Neuronal stem cell (in vitro differentiated cells): ENCODE results near the gene COL5A1.

Source experiments
- DNase-seq: peaks from one replicate; pipeline ENCODE4 v3.0.0-alpha.2; 2013; ENCODE audit warnings: low spot score
- H2AFZ ChIP-seq: one replicate; pipeline ENCODE4 v1.6.1; 2013; ENCODE audit warnings: mild to moderate bottlenecking, low read length, inconsistent platforms
- H2AK5ac ChIP-seq: 2 replicates; pipeline ENCODE4 v1.6.1; 2013; ENCODE audit warnings: low read depth, mild to moderate bottlenecking, inconsistent platforms, low read length, moderate library complexity, mixed read lengths
- H2BK120ac ChIP-seq: 2 replicates; pipeline ENCODE4 v1.6.1; 2013; ENCODE audit warnings: low read depth, mild to moderate bottlenecking, inconsistent platforms, low read length, moderate library complexity, mixed read lengths
- H2BK12ac ChIP-seq: one replicate; pipeline ENCODE4 v1.6.1; 2013; ENCODE audit warnings: low read length, inconsistent platforms
- H2BK15ac ChIP-seq: 2 replicates; pipeline ENCODE4 v1.6.1; 2013; ENCODE audit warnings: mild to moderate bottlenecking, low read length, inconsistent platforms, mixed read lengths
- H2BK5ac ChIP-seq: one replicate; pipeline ENCODE4 v1.6.1; 2013; ENCODE audit warnings: inconsistent platforms, mild to moderate bottlenecking, low read length, moderate library complexity
- H3K14ac ChIP-seq: one replicate; pipeline ENCODE4 v1.6.1; 2013; ENCODE audit warnings: low read length, inconsistent platforms
- H3K18ac ChIP-seq: 2 replicates; pipeline ENCODE4 v1.6.1; 2013; ENCODE audit warnings: low read length, inconsistent platforms
- H3K23ac ChIP-seq: 2 replicates; pipeline ENCODE4 v1.6.1; 2013; ENCODE audit warnings: low read depth, mild to moderate bottlenecking, mixed read lengths, low read length, inconsistent platforms; ENCODE audit not compliant: poor library complexity
- H3K27ac ChIP-seq: replicated peaks from 3 replicates; pipeline ENCODE4 v1.5.1; 2013; ENCODE audit warnings: low read length, inconsistent platforms
- H3K27me3 ChIP-seq, 3 experiments: 2 replicates each; pipeline ENCODE4 v1.6.1; 2013; ENCODE audit warnings: low read length in 3 of 3, mild to moderate bottlenecking in 2 of 3, inconsistent platforms in 1 of 3, low read depth in 1 of 3, mixed read lengths in 1 of 3, moderate library complexity in 1 of 3; ENCODE audit not compliant: control insufficient read depth in 3 of 3, insufficient read depth in 3 of 3
- H3K36me3 ChIP-seq, 2 donors: replicated peaks in 1 of 2; 2 replicates each; pipeline ENCODE4 v1.6.1; 2013; ENCODE audit warnings: low read length in 2 of 2; ENCODE audit not compliant: control insufficient read depth in 2 of 2, insufficient read depth in 2 of 2
- H3K4ac ChIP-seq: 2 replicates; pipeline ENCODE4 v1.6.1; 2013; ENCODE audit warnings: inconsistent platforms, mild to moderate bottlenecking, low read length, moderate library complexity
- H3K4me1 ChIP-seq, 2 donors: 1 replicate in 1 of 2; 2 replicates in 1 of 2; pipeline ENCODE4 v1.6.1; 2013; ENCODE audit warnings: low read length in 2 of 2, low read depth in 1 of 2; ENCODE audit not compliant: control insufficient read depth in 2 of 2, insufficient read depth in 1 of 2
- H3K4me2 ChIP-seq: one replicate; pipeline ENCODE4 v1.6.1; 2013; ENCODE audit warnings: mild to moderate bottlenecking, low read length, inconsistent platforms; ENCODE audit not compliant: insufficient read depth, poor library complexity, severe bottlenecking
- H3K4me3 ChIP-seq, 2 donors: 2 replicates each; pipeline ENCODE4 v1.5.1; 2013; ENCODE audit warnings: low read length in 2 of 2, mild to moderate bottlenecking in 2 of 2, inconsistent platforms in 1 of 2, moderate library complexity in 1 of 2
- H3K79me1 ChIP-seq: one replicate; pipeline ENCODE4 v1.6.1; 2013; ENCODE audit warnings: low read depth, mild to moderate bottlenecking, inconsistent platforms, low read length, moderate library complexity
- H3K9ac ChIP-seq: one replicate; pipeline ENCODE4 v1.6.1; 2013; ENCODE audit warnings: mild to moderate bottlenecking, low read depth, low read length, inconsistent platforms; ENCODE audit not compliant: poor library complexity
- H3K9me3 ChIP-seq, 2 donors: replicated peaks in 1 of 2; 2 replicates each; pipeline versions ENCODE3 to v1.6.1; 2013; ENCODE audit warnings: low read length in 2 of 2, mild to moderate bottlenecking in 2 of 2, inconsistent platforms in 1 of 2, low read depth in 1 of 2, mixed read lengths in 1 of 2, moderate library complexity in 1 of 2; ENCODE audit not compliant: control insufficient read depth in 2 of 2, insufficient read depth in 1 of 2
- H4K8ac ChIP-seq: one replicate; pipeline ENCODE4 v1.6.1; 2013; ENCODE audit warnings: low read depth, mild to moderate bottlenecking, inconsistent platforms, low read length, moderate library complexity
- H4K91ac ChIP-seq: one replicate; pipeline ENCODE4 v1.6.1; 2013; ENCODE audit warnings: low read length, low read depth, mild to moderate bottlenecking, inconsistent platforms; ENCODE audit not compliant: poor library complexity
- WGBS, 2 donors: extraction: QIAGEN DNeasy Blood & Tissue Kit; methylation state at CpG; one replicate each; pipeline ENCODE4 v1.1.7; 2013; ENCODE audit warnings: missing lambda C conversion rate in 2 of 2, mixed read lengths in 1 of 2; ENCODE audit not compliant: insufficient read length in 2 of 2, insufficient replicate concordance in 1 of 2; ENCODE audit errors: extremely low coverage in 2 of 2; 5-methylcytosine and 5-hydroxymethylcytosine counted together

Gene COL5A1

DNA sequence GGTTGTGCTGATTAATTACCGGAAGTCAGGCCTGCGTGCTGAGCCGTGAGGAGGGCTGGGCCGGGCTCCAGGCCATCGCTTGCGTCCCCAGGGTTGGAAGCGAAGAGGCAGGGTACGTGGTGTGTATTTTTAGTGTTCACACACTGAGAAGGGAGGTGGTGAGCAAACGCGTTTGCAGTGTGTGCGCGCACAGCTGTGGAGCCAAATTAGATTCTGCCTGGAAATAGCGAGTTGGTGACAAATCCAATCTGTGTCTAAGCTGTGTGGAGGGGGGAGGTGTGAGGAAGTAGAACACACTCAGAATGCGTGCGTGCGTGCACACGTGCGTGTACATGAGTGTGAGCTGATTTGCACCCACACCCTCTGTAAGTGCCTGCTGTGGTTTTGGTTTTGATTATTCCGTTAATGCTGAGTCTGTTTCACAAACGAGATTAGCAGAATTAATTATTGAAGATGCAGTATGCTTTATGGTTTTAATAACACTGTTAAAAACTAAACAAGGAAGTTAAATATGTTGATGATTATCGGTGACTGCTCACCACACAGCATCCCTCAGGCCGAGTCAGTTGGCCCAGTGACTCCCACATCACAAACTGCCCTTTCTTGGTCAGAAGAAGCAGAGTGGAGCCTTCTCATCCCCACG, 127.2 kb downstream of the COL5A1 start:
- no CpG with 5 or more reads among the region's 23 CpGs for WGBS, 2 donors
- Histone ChIP-seq H2AK5ac (no peak overlapping the region), H2BK15ac (no peak overlapping the region), H4K91ac (no peak overlapping the region), H3K9ac (no peak overlapping the region), H3K27me3 (peaks cover 0 to 16% (median 0%) of the 10 kb centered on the region in 3 experiments), H3K36me3 (peaks cover 0 to 2% of the 10 kb centered on the region in 2 donors), H2BK5ac (no peak overlapping the region), H2BK120ac (no peak overlapping the region), H3K4me3 (peak overlapping the region in 1 of 2 donors; percentile 4), H3K79me1 (no peaks in the 10 kb centered on the region), H3K4me2 (no peak overlapping the region), H3K23ac (peak overlapping the region; percentile 4), H2AFZ (no peak overlapping the region), H2BK12ac (no peak overlapping the region), H4K8ac (no peak overlapping the region), H3K4me1 (no peaks in the 10 kb centered on the region), H3K4ac (no peak overlapping the region), H3K14ac (peak overlapping the region; percentile 28), H3K18ac (no peak overlapping the region), H3K9me3 (no peaks in the 10 kb centered on the region), H3K27ac (no peak overlapping the region)
- DNase-seq = no peak

DNA sequence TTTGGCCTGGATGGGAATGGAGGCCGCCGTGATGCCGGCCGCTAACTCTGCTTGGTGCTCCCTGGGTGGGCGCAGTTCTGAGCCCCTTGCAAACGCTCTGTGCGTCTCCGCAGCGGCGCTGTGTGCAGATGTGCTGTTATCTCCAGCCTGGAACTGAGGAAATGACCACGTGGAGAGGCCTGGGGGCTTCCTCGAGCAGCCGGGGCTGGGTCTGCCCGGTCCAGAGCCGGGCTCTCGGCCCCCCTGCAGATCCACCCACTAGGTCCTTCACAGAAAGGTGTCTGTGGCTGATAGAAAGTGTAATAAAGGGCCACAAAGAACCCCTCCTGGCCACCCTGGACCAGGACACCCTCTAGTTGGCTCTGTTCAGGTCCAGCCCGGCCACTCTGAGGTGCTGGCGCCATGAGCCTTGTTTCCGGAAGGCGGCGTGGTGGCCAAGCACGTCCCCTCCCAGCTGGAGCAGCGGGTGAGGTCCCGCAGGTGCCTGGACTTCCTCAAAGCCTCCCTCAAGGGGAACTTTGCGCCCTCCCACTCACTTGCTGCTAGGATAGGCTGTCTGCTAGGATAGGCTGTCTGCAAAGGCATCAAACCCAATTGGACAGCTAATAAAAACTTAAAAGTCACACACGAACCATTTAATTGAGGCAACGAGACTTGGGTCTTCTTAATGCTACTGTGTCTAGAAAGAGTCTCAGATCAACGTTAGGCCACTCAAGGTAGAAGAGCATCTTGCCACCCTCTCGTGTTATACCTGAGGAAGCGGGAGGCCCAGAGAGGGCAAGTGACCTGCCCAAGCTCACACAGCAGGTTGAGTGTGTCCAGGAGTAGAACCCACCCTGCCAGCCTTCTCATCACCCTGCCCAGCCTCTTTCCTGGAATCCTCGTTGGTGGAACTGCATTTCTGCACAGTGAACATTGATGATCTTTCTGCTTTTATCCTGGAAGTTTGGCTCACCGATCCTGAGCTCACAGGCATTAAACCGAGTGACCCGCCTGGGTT, 129.7 kb downstream of the COL5A1 start:
- no peak overlapping the region for H3K4me3 ChIP-seq
- H3K9me3 ChIP-seq = no peaks in the 10 kb centered on the region
- no peak overlapping the region for H3K27ac ChIP-seq
- no peak overlapping the region for H4K8ac ChIP-seq
- H2BK12ac ChIP-seq = no peak overlapping the region
- no peak overlapping the region for H2AK5ac ChIP-seq
- no peak overlapping the region for H3K4me2 ChIP-seq
- peaks cover 0 to 17% (median 0%) of the 10 kb centered on the region in 3 experiments for H3K27me3 ChIP-seq
- no peaks in the 10 kb centered on the region for H3K79me1 ChIP-seq
- H3K4ac ChIP-seq = no peak overlapping the region
- H3K4me1 ChIP-seq = no peaks in the 10 kb centered on the region
- DNase-seq = no peak
- H3K18ac ChIP-seq = peak overlapping the region; percentile 5
- H4K91ac ChIP-seq = no peak overlapping the region
- no peak overlapping the region for H3K23ac ChIP-seq
- no CpG with 5 or more reads among the region's 34 CpGs for WGBS, 2 donors
- peaks cover 0 to 2% of the 10 kb centered on the region in 2 donors for H3K36me3 ChIP-seq
- no peak overlapping the region for H2BK5ac ChIP-seq
- no peak overlapping the region for H2AFZ ChIP-seq
- H2BK15ac ChIP-seq = no peak overlapping the region
- H3K9ac ChIP-seq = no peak overlapping the region
- peak overlapping the region; percentile 1 for H3K14ac ChIP-seq
- no peak overlapping the region for H2BK120ac ChIP-seq

DNA sequence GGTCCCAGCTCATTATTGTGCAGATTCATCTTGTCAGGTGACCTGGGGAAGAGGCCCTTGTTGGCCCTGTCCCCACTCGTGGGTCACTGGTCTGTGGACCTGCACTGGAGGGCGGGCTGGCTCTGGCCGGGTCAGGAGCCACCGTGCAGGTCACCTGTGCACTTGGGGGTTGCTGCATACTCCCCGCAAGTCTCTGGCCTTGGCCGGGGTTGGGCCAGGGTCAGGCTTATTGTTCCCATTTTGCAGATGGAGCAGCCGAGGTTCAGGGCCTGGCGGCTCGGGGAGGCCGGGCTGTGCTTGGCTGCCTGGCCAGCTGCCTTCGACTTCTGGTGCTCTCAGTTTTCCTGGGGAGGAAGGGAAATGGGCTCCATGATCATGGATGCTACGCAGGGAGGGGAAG, 130.7 kb downstream of the COL5A1 start:
- H2BK12ac ChIP-seq = no peak overlapping the region
- no CpG with 5 or more reads among the region's 12 CpGs for WGBS, 2 donors

DNA sequence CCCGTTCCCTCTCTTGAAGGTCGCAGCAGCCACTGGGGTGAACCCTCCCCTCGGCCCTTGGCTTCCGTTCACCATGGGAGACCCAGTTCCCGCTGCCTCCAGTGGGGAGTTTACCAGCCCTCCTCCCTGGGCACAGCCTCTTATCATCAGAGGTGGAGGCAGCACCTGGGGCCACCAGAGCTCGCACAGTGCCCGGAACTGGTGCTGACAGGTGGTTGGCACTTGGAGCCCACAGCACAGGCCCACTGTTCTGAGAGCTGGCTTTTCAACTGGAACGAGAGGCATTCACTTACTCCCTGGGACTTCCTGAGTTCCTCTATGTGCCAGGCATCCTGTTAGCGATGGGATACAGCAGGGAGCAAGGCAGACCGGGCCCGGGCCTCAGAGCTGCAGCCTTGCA, 132.2 kb downstream of the COL5A1 start:
- no peak overlapping the region for H3K9ac ChIP-seq
- no peak overlapping the region for H2BK5ac ChIP-seq
- peak overlapping the region; percentile 83 for H3K14ac ChIP-seq
- peaks cover 0 to 16% (median 0%) of the 10 kb centered on the region in 3 experiments for H3K27me3 ChIP-seq
- H4K91ac ChIP-seq = no peak overlapping the region
- H3K79me1 ChIP-seq = no peaks in the 10 kb centered on the region
- no peaks in the 10 kb centered on the region for H3K9me3 ChIP-seq
- H3K4me1 ChIP-seq = peaks cover 0 to 2% of the 10 kb centered on the region in 2 donors
- no peak overlapping the region for H3K18ac ChIP-seq
- no peak overlapping the region for H2BK15ac ChIP-seq
- WGBS, 2 donors = no CpG with 5 or more reads among the region's 11 CpGs
- no peak overlapping the region for H3K27ac ChIP-seq
- H3K4me3 ChIP-seq = no peak overlapping the region
- no peak overlapping the region for H2BK12ac ChIP-seq
- no peak overlapping the region for H3K4ac ChIP-seq
- DNase-seq = no peak
- no peak overlapping the region for H3K4me2 ChIP-seq
- peaks cover 0 to under 1% of the 10 kb centered on the region in 2 donors for H3K36me3 ChIP-seq
- no peak overlapping the region for H2AK5ac ChIP-seq
- no peak overlapping the region for H2AFZ ChIP-seq
- H4K8ac ChIP-seq = no peak overlapping the region
- H3K23ac ChIP-seq = no peak overlapping the region
- H2BK120ac ChIP-seq = no peak overlapping the region

More for the DNA sequence above, 130.7 kb downstream of the COL5A1 start:
- Histone ChIP-seq H3K27me3 (peaks cover 0 to 16% (median 0%) of the 10 kb centered on the region in 3 experiments), H3K36me3 (peaks cover 0 to 2% of the 10 kb centered on the region in 2 donors), H3K23ac (no peak overlapping the region), H3K4me2 (no peak overlapping the region), H2BK5ac (no peak overlapping the region), H2AFZ (no peak overlapping the region), H2BK120ac (no peak overlapping the region), H3K18ac (no peak overlapping the region), H3K27ac (no peak overlapping the region), H3K4ac (no peak overlapping the region), H3K4me1 (no peaks in the 10 kb centered on the region), H3K9me3 (no peaks in the 10 kb centered on the region), H3K79me1 (no peaks in the 10 kb centered on the region), H2AK5ac (no peak overlapping the region), H4K8ac (no peak overlapping the region), H4K91ac (no peak overlapping the region), H3K9ac (no peak overlapping the region), H3K4me3 (no peak overlapping the region), H2BK15ac (no peak overlapping the region), H3K14ac (no peak overlapping the region)
- DNase-seq = no peak
